ENCODE data around the gene CHDH.
A peak's percentile ranks its signal among the peaks of the same experiment; 100 is the strongest.

Gene CHDH

DNA sequence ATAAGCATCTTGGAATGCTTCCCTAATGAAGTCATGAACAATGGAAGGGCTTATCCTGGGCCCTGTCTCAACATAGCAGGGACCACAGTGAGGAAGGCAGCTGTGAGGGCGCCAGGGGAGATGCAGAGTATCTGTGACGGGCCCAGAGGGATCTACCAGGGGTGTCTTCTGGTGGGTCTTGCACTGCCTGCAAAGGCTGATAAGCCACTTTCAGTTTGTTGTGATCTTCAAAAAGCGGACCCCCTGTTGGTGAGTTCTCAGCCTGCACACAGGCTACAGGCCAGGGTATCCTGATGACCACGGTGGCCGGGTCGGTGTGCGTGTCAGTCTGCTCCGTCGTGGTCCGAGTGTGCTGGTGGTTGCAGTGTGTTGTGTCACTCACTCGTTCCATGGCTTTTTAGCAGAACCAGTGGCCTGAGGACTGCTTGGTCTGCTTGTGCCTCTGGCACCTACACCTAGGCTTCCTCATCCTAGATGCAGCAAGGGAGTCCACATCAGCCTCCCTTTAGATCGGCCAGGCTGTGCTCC is 46.8 kb downstream of the CHDH start:
- H3K4me3 ChIP-seq, result no peak overlapping the region
- H3K27ac ChIP-seq, result no peak overlapping the region

DNA sequence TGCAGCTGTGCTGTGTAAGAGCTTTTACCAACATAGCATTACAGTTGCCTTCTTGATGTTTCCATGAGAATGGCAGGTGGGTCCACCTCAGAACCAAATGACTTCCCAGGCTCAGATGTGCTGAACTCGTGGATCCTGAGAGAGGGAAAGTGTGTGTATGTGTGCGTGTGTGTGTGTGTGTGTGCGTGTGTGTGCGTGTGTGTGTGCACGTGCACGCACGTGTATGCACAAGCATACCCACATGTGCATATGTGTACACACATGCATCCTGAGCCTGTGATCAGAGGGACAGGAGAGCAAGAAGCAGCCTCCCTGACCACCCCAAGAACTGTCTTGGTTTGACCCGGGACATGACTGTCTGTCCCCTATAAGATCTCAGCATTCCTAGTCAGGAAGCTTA is 48.1 kb downstream of the CHDH start:
- Histone ChIP-seq H3K27ac (no peak overlapping the region), H3K4me3 (no peak overlapping the region)

DNA sequence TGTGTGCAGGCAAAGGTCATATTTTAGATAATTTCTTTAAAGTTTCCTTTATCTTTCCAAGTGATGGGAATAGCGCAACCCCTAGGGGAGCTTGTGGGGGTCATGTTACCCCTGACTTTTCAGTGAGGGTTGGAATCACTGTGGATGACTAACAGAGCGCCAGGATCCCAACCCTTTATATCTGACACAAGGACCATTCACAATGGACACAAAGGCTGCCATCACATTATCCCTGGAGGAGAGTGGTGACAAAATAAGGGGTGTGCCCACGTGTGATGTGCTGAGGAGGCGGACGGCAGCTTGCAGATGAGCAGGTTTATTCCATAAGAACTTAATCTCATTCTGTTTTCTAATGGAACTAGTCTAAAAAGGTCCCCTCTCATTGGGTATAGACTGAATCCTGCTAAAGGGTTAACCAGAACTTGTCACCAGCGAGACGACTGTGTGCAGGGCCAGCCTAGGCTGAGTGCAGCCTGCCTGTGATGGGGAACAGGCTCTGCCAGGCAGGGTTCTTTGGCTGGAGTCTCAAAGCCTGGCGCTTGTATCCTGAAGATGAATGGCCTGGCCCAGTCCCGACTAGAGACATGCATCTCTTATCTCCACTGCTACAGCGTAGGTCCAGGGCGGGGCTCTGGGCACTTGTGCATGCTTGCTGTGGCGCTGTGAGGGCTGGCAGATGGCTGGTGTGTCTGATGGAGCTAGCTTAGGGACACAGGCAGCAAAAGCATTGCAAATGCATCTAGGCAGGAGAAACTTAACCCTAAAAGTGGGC is 50.2 kb downstream of the CHDH start:
- peak overlapping the region in 1 of 21 experiments; percentile 44 for H3K27ac ChIP-seq
- H3K4me3 ChIP-seq, result no peak overlapping the region

DNA sequence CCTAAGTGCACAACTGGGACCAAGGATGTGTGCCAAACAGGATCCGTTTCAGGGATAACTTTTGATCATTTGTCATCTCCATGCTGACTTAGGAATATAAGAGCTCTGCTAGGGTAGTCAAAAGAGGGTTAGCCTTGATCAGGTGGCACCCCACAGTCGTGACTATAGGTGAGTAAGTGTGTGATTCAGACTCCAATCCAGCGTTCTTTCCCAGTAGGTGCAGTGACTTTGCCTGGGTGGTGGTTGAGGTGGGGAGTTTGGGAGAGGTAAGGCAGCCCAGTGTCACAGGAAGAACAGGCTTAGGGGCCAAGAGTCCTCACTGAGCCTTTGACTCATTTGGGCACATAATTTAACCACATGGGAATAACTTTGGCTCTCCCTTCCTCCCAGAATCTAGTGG is 51.0 kb downstream of the CHDH start:
- no peak overlapping the region for H3K4me3 ChIP-seq
- peak overlapping the region in 1 of 21 experiments; percentile 71 for H3K27ac ChIP-seq

DNA sequence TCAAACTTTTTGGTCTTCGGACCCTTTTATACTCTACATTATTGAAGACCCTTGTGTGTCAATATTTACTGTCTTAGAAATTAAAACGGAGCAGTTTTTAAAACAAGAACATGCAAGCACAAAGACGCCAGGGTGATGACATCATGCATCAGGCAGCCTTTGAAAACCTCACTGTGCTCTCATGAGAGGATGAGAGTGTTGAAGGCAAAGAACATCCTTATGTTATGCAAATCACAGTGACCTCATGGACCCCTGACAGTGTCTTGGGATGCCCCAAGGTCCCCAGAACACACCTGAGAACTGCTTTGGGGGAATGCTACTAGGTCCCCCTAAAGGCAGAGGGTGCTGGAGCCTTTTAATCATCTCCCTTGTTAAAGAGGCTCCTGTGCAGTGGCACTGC is 51.6 kb downstream of the CHDH start:
- Histone ChIP-seq H3K27ac (peak overlapping the region in 1 of 21 experiments; percentile 71), H3K4me3 (no peak overlapping the region)

DNA sequence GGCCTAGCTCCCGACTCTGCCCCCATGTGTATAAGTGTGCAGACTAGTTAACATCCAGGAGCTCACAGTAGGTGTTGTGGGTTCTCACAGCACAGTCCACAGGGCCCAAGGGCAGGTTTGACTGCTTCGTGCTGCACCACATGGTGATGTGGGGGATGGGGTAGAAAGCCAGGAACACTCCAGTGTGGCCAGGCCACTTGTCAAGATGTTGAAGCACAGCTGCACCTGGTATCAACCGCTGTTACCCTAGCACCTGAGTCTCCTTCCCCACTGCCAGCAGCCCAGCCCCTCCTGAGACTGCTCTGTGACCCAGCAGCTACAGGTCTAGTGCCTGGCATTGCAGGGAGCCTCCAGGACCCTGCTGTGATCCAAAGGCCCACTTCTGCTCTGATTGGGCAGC is 53.4 kb downstream of the CHDH start:
- H3K27ac ChIP-seq, result no peak overlapping the region

DNA sequence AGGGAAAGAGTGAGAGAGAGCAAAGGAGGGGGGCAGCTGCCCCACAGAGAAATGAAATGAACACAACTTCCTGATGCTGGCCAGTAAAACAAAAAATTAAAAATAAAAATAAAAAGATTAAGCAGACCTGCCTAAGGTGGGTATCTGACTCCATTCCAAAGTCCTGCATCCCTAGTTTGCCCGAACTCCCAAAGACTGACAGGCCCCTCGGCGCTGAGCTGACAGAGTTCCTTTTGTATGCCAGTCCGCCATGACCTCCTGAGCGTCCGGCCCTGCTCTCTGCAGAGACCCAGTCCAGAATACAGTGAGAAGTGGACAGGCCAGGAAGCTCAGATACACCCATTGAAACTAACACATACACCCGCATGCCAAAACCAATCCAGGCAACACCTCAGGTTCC is 54.9 kb downstream of the CHDH start:
- Histone ChIP-seq H3K4me3 (no peak overlapping the region), H3K27ac (no peak overlapping the region)

More for the DNA sequence above, 53.4 kb downstream of the CHDH start:
- no peak overlapping the region for H3K4me3 ChIP-seq

DNA sequence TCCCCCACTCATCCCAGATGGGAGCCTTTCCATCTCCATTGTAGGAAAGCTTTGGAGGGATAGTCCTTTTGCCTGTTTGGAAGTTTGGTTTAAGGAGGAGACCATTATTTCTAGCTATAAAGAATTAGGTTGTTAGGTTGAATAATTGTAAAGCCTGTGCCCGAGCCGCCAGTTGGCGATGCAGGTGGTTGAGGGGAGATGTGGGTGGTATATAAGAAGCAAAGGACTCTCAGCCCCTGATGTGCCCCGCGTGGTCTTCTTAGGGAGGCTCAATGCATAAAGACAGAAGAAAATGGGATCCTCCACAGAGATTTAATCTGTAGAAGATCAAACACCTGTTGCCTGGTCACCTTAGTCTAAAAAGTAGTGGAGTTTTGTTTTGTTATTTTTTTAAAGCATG is 55.7 kb downstream of the CHDH start:
- Histone ChIP-seq H3K4me3 (no peak overlapping the region), H3K27ac (no peak overlapping the region)

DNA sequence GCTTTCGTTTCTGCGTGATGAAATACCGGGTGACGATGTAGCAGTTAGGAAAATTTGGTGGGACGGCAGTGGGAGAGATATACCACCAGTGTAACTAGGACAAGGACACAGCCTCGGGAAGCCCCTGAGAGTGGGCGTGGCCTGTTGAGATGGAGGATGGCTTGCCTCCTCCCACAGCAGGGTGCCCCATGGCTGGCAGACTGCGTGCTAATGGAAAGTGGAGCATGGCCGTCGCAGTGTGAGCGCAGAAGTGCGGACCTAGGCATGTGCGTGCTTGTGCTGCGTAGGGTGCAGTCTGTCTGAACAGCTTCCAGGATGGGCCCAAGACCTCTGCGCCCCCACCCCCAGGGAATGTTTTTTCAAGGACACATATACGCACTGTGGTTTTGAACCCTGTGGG is 56.8 kb downstream of the CHDH start:
- no peak overlapping the region for H3K27ac ChIP-seq
- no peak overlapping the region for H3K4me3 ChIP-seq

DNA sequence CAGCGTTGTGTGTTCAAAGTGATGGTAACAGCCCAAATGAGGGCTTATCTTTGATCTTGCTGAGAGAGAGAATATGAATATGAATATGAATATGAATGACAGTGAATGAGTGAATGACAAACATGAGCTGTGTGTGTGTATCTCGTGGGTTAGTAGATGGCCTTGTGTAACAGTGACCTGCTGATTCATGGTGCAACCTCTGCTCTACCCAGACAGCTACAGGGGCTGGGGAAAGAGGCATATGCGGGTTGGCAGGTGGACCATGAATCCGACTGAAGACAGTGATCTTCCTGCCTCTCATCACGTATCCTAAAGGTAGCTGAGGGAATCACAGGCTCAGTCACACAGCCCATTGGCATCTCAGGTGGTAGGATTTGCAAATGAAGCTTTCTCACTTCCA is 58.2 kb downstream of the CHDH start:
- H3K4me3 ChIP-seq, result no peak overlapping the region
- no peak overlapping the region for H3K27ac ChIP-seq

DNA sequence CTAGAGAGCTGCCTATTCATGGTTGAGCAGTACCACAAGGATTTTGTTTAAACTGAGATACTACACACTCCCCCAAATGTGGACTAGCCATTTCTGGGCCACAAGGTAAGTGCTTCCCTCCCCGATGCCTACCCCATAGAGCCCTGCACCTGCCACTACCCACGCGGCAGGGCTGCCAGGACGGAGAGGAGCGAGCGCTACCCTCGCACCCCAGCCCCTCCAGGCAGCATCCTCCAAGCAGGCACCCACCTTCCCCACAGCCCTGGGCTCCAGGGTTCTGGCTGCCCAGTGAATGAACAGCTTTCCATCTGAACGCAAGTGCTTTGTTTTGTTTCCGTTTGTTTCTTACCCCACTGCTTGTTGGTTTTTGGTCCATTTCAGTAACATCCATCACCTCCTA is 59.2 kb downstream of the CHDH start:
- Histone ChIP-seq H3K27ac (no peak overlapping the region), H3K4me3 (no peak overlapping the region)

DNA sequence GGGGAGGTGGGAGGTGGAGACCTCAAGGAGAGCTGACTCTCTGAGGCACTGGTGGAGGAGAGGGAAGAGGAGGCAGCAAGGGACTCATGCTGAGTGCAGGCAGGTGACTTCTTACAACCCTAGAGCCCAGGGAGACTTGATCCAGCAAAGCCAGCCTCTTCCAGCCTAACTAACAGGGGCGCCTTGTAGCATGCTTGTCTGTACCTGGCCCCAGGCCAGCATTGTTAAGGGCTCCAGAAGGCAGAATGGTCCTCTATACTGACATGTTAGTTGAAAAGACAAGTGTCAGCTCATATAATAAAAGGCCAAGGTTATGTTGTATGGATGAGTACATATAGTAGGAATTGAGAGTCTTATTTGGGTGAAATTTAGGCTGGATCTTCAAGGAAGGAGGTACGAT is 65.4 kb downstream of the CHDH start:
- Histone ChIP-seq H3K27ac (no peak overlapping the region), H3K4me3 (no peak overlapping the region)

DNA sequence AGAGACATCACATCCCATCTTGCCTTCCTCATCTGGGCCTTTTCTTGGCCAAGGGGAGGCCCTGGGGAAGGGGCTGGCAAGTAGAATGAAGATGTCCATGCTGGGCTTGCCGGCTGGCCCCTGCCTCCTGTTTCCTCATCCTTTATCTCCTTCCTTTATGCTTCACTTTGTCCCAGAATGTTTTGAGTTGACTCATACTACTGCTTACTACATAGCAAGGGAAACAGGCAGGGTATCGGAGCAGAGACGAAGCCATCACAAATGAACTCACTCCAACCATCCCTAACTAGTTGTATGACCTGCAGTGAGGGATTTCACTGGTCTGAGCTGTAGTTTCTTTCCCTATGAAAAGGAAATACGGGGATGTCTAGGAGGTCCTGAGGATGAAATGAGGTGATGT is 66.0 kb downstream of the CHDH start:
- H3K27ac ChIP-seq, result no peak overlapping the region
- no peak overlapping the region for H3K4me3 ChIP-seq

DNA sequence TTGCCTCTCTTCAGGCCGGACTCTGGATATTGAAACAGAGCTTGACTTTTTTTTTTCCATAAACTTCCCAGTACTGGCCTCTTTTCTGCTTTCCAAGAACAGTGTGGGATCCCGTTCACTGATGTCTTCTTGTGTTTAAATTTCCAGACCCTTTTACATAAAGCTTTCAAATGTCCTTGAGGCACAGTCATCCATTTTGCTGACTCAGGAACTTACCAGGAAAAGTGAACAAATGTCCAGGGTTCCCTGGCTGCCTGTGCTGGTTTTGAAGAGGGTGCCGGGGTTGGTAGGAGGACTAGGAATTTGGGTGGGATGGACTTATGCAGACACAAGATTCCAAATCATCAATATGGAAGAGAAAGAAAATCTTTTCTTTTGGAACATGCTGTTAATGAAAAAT is 68.1 kb downstream of the CHDH start:
- Histone ChIP-seq H3K4me3 (no peak overlapping the region), H3K27ac (no peak overlapping the region)

DNA sequence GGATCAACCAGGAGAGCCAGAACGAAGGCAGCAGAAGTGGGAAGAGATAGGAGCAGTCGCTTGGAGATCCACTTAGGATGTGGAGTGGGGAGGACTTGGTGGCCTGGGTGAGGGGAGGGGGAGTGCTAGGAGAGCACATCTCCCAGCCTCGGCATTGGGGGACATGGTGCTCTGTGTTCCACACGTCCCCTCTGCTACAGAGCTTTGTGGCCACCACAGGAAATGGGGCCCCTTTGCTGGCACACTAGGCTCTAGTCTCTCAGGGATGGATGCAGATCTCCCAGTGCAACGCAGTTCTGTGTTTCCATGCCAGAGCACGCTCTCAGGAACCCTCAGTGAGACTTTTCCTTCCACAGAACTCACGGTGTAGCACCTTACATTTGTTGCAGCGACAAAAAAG is 68.8 kb downstream of the CHDH start:
- H3K4me3 ChIP-seq, result no peak overlapping the region
- H3K27ac ChIP-seq, result peak overlapping the region in 1 of 21 experiments; percentile 2

DNA sequence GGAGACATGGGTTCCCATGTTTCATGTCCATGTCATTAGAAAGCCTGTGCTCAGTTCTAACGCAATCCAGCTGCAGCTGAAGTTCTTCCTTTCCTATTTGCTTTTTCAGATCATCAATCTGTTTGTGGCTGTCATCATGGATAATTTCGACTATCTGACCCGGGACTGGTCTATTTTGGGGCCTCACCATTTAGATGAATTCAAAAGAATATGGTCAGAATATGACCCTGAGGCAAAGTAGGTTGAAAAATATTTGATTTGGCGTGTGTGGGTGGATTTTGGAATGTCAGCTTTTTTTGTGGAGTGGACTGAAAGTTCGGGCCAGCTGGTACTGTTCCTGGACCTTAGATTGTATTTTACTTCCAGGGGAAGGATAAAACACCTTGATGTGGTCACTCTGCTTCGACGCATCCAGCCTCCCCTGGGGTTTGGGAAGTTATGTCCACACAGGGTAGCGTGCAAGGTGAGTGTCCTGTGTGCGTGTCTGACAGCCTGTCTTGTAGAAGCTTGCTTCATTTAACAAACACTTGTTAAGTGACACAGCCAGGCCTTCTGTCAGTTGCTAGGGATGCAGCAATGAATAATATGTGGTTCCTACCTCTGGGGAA is 69.6 kb downstream of the CHDH start:
- no peak overlapping the region for H3K4me3 ChIP-seq
- H3K27ac ChIP-seq, result peak overlapping the region in 3 of 21 experiments; percentile 2 to 30 (median 18)

DNA sequence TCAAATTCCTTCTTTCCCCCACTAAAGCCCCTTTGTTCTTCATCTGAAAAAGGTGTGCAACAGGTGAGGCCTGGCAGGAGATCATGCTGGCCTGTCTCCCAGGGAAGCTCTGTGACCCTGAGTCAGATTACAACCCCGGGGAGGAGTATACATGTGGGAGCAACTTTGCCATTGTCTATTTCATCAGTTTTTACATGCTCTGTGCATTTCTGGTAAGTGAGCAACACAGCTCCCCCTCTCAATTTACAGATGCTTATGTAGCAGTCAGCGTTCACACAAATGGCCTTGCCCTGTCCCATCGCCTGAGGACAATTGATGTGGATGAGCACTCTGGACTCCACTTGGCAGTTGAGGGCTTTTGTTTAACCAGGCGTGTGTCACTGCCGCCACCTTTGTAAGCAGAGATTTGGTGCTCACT is 70.4 kb downstream of the CHDH start:
- Histone ChIP-seq H3K4me3 (no peak overlapping the region), H3K27ac (peak overlapping the region in 4 of 21 experiments; percentile 18 to 41 (median 29))

DNA sequence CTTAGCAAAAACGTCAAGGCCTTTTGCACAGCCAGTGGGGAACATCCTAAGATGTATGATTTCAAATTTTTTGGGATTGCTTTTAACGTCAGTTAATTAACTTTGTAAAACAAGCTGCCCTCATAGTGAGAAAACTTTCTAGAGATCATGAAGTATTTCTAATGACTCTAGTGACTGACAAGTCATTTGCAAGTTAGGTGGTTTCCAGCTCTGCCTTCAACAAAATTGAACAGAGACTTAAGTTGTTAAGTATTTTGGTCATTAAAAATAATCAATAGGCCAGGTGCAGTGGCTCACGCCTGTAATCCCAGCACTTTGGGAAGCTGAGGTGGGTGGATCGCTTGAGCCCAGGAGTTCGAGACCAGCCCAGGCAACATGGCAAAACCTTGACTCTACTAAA is 71.2 kb downstream of the CHDH start:
- peak overlapping the region in 1 of 21 experiments; percentile 29 for H3K27ac ChIP-seq
- no peak overlapping the region for H3K4me3 ChIP-seq

DNA sequence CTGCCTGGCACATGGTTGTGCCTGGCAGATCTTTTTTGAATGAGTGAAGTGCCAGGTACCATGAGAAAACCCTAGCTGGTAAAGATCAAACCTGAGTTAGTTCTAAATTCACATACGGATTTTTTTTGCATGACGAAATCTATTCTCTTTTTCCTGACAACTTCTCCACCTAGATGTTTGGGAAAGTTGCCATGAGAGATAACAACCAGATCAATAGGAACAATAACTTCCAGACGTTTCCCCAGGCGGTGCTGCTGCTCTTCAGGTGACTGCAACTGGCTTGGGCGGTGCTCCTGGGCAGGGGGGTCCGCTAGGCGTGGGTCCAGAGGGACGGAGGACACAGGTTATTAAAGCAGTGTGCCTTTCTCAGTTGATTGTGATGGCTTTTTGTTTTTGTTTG is 71.8 kb downstream of the CHDH start:
- Histone ChIP-seq H3K27ac (peak overlapping the region in 1 of 21 experiments; percentile 9), H3K4me3 (no peak overlapping the region)

DNA sequence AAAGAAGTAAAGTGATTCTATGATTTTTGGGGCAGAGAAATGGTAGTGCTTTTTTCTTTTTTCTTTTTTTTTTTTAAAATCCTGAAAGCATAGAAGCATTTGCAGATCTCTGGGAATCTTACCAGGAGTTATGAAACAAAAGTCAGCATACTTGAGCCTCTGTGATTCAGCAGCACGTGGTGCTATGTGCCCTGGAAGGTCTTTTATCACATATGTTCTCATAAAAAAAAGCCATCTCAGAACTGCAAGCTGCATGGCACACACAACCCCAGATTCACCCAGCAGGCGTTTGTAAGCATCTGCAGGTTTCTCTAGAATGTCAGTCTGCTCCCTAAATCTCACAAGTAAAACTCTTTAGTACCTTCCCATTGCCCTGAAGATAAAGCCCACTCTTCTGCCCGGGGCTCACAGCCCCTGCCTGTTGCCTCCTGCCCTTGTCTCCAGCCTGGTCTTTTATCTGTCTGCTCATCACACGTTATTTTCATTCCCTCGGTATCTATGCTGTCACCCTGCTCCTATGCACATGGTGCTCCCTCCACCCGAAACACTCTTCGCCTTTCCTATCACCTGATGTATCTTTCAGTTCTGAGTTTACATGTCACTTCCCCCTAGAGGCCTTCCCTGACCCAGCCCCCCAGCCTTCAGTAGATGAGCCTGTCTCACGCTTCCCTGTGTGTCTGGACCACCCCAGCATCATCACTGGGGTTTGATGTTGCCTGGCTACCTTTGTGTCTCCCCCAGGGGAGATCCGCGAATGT is 72.4 kb downstream of the CHDH start:
- H3K4me3 ChIP-seq, result no peak overlapping the region
- H3K27ac ChIP-seq, result peak overlapping the region in 6 of 21 experiments; percentile 38 to 75 (median 63)
